Measurements from ENCODE around the gene NDUFA8. TPM values are rescaled to one million over a fixed set of nuclear protein-coding genes. Genes with fewer than 3 reads are reported as not detected.

NDUFA8 gene
- total and polyA plus RNA-seq, 9 of the 15 experiments (the other 6 are each of a cell fraction or from before 2014, with no cell fraction given) = 105 to 212 (median 133) TPM

GRCh38 chr9:122134822-122135528 is 24.6 kb downstream of the NDUFA8 start (continued):
- TF ChIP-seq ETV5 (CRISPR knock-in tag; IDR thresholded peaks at IDR 0.05; ENCODE audit: low read depth) (no peak), CUX1 (CRISPR knock-in tag; IDR thresholded peaks at IDR 0.05) (no peak), TFE3 (CRISPR knock-in tag; IDR thresholded peaks at IDR 0.05) (no peak), SREBF1 (IDR thresholded peaks at IDR 0.05; ENCODE audit: borderline replicate concordance, low read depth, low read length) (no peak), KAT2B (IDR thresholded peaks at IDR 0.05; ENCODE audit: low read depth, low read length) (no peak), CTCF (IDR thresholded peaks at IDR 0.05 in 2 of 3, conservative IDR thresholded peaks at IDR 0.05 in 1 of 3; ENCODE audit: insufficient read depth in 2 of 3, low read depth in 1 of 3, low read length in 3 of 3) (peak in 2 of 3 experiments; percentile 17 to 19; a peak in 3 of 6 replicates), ATF2 (CRISPR knock-in tag; IDR thresholded peaks at IDR 0.05) (no peak), MYBL2 (IDR thresholded peaks at IDR 0.05; ENCODE audit: low read depth) (no peak), MYBL2 (CRISPR knock-in tag; IDR thresholded peaks at IDR 0.05; ENCODE audit: borderline replicate concordance) (no peak), ZFP36 (IDR thresholded peaks at IDR 0.05; ENCODE audit: low read depth, low read length, partially characterized antibody) (no peak), KLF10 (CRISPR knock-in tag; IDR thresholded peaks at IDR 0.05) (no peak), ZNF121 (CRISPR knock-in tag; conservative IDR thresholded peaks at IDR 0.05) (no peak), HCFC1 (IDR thresholded peaks at IDR 0.05; ENCODE audit: low read depth, low read length) (no peak), CREB3L1 (IDR thresholded peaks at IDR 0.05; ENCODE audit: borderline replicate concordance, low read depth) (no peak)

Data from K562 (cell line).